ENCODE results near the gene RBM47.
"Not testable (repeated sequence)": the region's sequence is repeated elsewhere in the genome, so short reads cannot be mapped to it uniquely, and the experiment has no call there.

RBM47 gene

GRCh38 chr4:40526741-40527140 lies 102.9 kb downstream of the RBM47 start:
- ATAC-seq (no peak), DNase-seq (no peak)

GRCh38 chr4:40525752-40526598 lies 103.7 kb downstream of the RBM47 start:
- ATAC-seq (no peak), DNase-seq (no peak)

DNA sequence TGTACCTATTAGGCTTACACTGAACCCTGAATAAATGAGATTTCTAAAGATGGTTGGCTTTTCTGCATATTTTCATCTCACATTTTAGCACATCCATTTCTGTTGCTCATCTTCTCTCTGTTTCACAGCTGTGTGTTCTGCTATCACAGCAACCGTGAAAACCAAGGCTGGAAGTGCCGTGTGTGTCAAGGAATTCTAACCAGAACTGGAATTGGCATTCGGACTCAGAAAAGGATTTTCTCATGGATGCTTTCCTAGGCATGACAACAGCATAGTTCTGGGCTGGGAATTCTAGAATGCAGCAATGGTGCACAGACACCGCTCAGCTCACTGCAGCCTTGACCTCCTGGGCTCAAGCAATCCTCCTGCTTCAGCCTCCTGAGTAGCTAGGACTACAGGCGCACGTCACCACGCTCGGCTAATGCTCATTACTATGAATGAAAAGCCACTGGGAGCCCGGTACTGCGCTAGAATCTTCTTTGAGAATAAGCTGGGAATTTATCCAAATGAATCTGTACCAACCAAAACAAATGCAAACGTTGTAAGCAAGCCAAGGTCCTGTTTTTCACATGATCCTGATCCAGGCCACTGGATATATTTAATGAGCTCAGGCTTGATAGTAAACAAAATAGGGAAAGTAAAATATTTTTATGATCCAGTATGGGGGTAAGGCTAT lies 105.2 kb downstream of the RBM47 start:
- DNase-seq (no peak), ATAC-seq (no peak)

GRCh38 chr4:40523581-40523980 lies 106.1 kb downstream of the RBM47 start:
- ATAC-seq (no peak), DNase-seq (no peak)

DNA sequence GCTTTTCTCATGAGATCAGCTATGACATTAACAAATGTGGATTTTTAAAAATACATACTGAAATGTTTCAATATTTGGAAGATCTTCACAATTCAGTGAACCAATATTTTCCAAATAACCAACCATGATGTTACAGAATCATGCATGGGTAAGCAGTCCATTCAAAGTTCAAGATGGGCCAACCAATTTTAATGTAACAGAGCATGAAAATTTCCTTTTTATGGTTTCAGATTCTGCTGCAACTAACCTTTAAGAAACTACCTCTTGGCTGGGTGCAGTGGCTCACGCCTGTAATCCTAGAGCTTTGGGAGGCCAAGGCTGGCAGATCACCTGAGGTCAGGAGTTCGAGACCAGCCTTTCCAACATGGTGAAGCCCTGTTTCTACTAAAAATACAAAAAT lies 107.7 kb downstream of the RBM47 start:
- no peak for ATAC-seq
- no peak for DNase-seq

DNA sequence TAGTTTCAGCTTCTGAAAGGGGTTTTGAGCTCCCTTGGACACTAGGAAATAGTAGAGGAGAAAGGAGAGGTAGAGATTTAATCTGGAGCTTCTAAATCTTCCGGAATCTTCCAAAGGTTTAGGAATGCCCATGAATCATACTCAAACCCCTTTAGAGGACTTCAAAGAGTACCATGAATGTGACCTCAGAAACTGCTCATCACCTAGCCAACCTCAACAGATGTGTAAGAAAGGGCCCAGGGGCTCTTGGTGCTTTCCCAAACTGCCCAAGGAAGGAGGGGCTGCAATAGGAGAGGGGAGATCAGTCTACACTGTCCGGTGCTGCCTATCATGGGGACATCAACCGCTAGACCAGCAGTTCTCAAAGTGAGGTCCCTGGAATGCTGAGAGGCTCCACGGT lies 109.1 kb downstream of the RBM47 start:
- no peak for ATAC-seq
- no peak for DNase-seq

GRCh38 chr4:40517081-40517480 lies 112.6 kb downstream of the RBM47 start:
- not testable (repeated sequence) for ATAC-seq, DNase-seq

DNA sequence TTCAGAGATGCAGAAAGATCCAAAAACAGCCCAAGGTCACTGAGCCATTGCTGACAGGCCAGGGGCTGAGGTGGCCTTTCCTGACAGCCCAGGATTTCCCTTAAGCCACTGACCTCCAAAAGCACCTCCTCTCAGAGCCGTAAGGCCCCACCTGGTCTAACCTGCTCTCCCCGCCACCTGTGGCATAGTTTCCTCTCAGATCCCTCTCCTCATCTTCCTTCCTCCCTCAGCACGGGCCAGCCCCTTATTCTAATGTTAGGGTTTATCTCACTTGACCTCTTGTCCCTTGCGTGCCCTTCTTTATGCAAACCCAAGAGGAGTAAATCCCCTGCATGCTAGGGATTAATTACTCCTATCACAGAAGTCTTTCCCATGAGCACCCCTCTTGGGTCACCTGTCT lies 113.0 kb downstream of the RBM47 start:
- DNase-seq = no peak
- ATAC-seq = no peak

DNA sequence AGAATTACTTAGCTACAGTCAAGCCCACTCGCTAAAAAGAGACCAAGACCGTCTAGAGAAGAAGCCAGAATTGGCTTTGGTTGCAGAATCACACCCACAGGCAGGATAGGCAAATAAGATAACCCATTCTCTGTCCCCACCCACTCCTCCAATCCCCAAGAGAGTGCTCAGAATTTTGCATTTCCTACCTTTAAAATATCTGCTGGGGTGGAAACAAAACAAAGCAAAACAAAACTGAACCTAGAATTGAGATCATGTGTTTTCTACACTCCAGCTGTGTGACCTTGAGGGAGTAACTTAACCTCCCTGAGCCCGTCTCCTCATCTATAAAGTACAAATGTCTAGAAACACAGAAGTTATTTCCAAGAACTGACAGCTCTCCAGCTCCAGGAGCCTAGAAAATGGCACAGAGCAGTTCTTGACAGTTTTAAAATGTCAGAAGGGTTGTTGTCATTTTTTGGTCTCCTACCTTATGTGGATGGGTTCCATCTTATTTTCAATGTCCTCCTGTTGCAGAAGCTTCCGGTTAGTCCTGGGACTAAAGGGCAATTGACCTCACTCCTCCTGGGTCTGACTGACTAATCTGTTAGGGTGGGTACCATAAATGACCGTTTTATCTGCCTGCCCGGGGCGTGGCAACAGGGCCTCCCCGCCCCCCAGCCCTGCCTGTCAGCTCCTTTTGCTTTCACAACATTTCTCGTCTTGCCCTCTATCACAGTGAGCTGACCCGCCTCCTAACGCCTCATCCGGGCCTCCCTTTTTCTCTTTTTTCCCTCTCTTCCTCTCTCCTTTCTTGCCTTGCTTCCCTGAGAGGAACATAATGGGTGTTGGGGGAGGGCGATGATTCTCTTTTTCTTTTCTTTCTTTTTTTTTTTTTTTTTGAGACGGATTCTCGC lies 114.0 kb downstream of the RBM47 start:
- peak; percentile 80 for ATAC-seq

DNA sequence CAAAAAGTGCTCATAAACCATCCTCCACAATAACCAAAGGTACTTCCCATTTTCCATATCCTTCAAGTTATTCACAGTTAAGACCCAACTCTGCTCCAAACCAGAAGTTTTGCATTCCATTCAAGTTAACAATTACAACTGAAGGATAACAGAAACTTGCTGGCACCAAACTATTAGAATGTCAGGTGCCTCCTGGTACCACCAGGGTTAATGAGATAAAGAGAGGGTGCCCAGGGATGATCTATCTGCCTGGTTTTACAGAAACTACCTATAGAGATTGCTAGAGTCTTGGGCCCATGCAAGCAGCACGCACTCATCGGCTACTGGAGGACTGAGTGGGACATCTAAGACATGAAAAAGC lies 114.6 kb downstream of the RBM47 start:
- DNase-seq = no peak
- no peak for ATAC-seq

More for the DNA sequence above, 114.0 kb downstream of the RBM47 start:
- peak; percentile 15 for DNase-seq

DNA sequence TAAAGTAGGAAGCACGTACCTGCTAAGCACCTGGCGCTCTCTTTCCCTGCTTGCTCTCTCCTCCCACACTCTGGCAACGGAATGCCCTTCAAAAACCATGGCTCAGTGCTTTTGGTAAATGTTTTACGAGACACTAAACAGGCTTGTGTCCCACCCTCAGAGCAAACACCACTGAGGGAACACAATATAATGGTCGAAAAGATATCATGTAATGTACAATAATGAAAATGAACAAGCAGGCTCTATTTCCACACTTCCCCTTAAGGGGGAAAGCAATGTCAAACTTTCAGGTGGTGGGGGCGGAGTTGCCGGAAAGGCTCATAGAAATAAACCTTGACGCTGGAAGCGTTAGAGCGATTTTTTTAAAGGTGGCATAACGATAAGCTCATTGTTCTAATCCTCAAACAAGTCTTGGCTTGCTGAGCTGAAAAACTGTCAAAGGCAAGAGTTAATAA lies 115.1 kb downstream of the RBM47 start:
- ATAC-seq = no peak

DNA sequence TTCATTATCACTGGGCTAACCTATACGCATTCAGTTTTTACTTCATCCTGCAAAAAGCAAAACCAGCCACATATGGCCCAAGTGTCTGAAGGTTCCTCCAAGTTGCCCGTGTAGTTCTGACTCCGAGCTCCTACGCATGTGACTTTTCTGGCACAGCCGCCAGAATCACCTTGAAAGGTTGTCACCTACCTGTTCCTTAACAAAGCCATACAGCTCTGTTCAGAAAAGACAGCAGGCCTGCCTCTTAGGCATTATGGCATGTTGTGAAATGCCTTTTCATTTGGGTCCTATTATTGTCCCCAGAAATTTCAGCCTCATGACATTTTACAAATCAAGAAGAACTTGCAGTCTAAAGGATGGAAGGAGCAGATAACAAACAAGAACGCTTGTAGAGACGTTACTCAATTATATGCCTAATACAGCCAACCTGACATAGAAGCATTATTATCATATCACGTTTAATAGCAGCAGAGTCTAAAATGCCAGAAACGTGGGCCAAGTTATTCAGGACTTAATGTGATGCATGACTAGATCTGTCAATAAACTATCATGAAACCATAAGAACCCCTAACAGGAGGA lies 118.5 kb downstream of the RBM47 start:
- ATAC-seq (no peak), DNase-seq (no peak)

More for the DNA sequence above, 115.1 kb downstream of the RBM47 start:
- no peak for DNase-seq

- ATAC-seq = no peak
- no peak for DNase-seq
Measured at GRCh38 chr4:40507977-40508376, 121.7 kb downstream of the RBM47 start.

GRCh38 chr4:40506492-40506891 lies 123.2 kb downstream of the RBM47 start:
- DNase-seq = no peak
- ATAC-seq = no peak

DNA sequence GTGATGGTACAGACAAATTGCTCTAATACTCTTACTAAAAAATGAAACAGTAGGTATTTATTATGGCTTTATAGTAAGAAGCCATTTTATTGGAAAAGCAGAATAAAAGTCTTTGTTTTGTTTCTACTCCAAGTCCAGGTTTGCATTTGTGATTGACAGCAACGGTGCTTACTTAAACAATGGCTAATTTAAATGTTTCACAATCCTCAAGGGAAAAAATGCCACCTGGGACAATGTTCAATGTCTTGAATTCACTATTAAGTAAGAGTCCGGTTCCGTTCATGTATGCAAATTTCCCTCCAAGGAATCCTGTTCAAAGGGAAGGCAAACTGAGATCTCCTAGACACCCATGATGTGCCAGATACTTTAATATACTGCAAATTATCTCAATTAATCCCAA lies 123.6 kb downstream of the RBM47 start:
- DNase-seq (no peak), ATAC-seq (no peak)

DNA sequence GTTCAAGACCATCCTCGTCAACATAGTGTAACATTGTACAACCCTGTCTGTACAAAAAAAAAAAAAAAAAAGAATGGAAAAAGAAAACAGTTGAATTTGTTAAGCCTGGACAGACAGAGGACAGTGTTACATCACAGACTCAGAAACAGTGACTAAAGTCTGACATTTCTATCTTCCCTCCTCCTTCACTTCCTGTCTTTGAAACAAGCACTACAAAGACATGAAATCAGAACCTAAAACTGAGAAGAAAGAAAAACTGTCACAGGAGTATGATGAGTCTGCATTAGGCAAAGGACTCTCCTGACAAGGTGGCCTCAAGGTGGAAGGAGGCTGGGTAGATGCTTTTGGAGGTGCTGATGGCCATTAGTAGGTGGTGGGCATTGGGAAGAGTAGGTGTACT lies 126.7 kb downstream of the RBM47 start:
- DNase-seq (no peak), ATAC-seq (peak; percentile 89)

GRCh38 chr4:40502220-40502619 lies 127.4 kb downstream of the RBM47 start:
- ATAC-seq = no peak
- no peak for DNase-seq

GRCh38 chr4:40500781-40501180 lies 128.9 kb downstream of the RBM47 start:
- DNase-seq (no peak), ATAC-seq (no peak)

DNA sequence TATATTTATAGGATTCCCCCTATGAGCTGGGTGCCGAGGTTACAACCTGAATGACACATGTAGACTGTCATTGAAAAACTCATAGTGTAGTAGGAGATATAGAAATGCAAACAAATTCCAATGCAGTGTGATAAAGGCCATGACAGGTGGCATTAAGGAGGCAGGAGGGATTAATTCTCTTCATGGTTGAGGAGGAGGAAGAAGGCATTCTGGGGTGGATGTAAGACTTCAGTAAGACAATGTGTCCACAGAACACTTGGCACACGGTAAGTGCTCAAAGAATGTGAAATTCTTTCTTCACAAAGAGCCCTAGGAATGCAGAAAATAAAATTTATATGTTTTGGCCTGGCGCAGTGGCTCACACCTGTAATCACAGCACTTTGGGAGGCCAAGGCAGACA lies 136.5 kb downstream of the RBM47 start:
- no peak for DNase-seq
- ATAC-seq = no peak

- DNase-seq (no peak), ATAC-seq (no peak)
Measured at GRCh38 chr4:40492691-40493090, 137.0 kb downstream of the RBM47 start.

DNA sequence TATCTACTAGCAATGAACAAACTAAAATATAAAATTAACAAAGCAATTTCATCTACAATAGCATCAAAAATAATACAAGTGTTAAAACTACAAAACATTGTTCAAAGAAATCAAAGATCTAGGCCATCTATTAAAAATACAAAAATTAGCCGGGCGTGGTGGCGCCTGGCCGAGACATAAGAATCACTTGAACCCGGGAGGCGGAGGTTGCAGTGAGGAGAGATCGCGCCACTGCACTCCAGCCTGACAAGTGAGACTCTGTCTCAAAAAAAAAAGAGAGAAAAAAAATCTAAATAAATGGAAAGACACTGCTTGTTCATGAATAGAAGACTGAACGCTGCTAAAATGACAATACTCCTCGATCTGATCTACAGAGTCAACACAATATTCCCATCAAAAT lies 139.2 kb downstream of the RBM47 start:
- DNase-seq (no peak), ATAC-seq (no peak)

DNA sequence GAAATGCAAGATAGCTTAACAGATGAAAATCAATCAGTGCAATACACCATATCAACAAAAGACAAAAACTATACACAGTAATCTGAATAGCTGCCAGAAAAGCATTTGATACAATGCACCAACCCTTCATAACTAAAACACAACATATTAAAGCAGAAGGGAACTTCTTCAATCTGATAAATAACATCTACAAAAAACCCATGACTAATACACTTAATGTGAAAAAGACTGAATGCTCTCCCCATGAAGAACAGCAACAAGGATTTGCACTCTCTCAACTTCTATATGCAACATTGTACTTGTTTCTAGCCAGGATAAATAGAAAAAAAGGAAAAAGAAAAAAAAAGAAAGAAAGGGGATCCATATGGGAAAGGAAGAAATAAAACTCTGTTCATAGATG lies 139.7 kb downstream of the RBM47 start:
- ATAC-seq (no peak), DNase-seq (no peak)

All from stimulated activated naive CD8-positive, alpha-beta T cell treated with anti-CD3 and anti-CD28 coated beads, Interleukin-15, Interleukin-2, amounts not matched to agents 100 U/mL and 50 U/mL, for 24 hours (primary cell).